GF-D8 (cell line): ENCODE data around the gene CLASP1.

Experiments used
- DNase-seq: peaks from one replicate; lab custom pipeline; 2025; lab: John Stamatoyannopoulos, UW

Gene CLASP1

GRCh38 chr2:121372721-121373353 lies 276.4 kb downstream of the CLASP1 start:
- no peak for DNase-seq

GRCh38 chr2:121372082-121372481 lies 277.2 kb downstream of the CLASP1 start:
- DNase-seq, result no peak

- DNase-seq, result no peak
Measured at GRCh38 chr2:121368836-121369235, 280.4 kb downstream of the CLASP1 start.

GRCh38 chr2:121368155-121368554 lies 281.1 kb downstream of the CLASP1 start:
- DNase-seq, result no peak

GRCh38 chr2:121367246-121367900 lies 281.9 kb downstream of the CLASP1 start:
- DNase-seq, result no peak

- no peak for DNase-seq
Measured at GRCh38 chr2:121366040-121366439, 283.2 kb downstream of the CLASP1 start.

- DNase-seq, result no peak
Measured at GRCh38 chr2:121365061-121365460, 284.2 kb downstream of the CLASP1 start.

GRCh38 chr2:121363632-121364420 lies 285.4 kb downstream of the CLASP1 start:
- no peak for DNase-seq

GRCh38 chr2:121362774-121363173 lies 286.5 kb downstream of the CLASP1 start:
- DNase-seq, result no peak

GRCh38 chr2:121362226-121362625 lies 287.0 kb downstream of the CLASP1 start:
- no peak for DNase-seq

GRCh38 chr2:121360566-121361300 lies 288.5 kb downstream of the CLASP1 start:
- no peak for DNase-seq

GRCh38 chr2:121359716-121360565 lies 289.3 kb downstream of the CLASP1 start:
- no peak for DNase-seq

- no peak for DNase-seq
Measured at GRCh38 chr2:121359170-121359569, 290.1 kb downstream of the CLASP1 start.

GRCh38 chr2:121358291-121358690 lies 291.0 kb downstream of the CLASP1 start:
- no peak for DNase-seq

- no peak for DNase-seq
Measured at GRCh38 chr2:121356058-121356640, 293.1 kb downstream of the CLASP1 start.

GRCh38 chr2:121355488-121355887 lies 293.8 kb downstream of the CLASP1 start:
- no peak for DNase-seq

GRCh38 chr2:121351521-121352318 lies 297.5 kb downstream of the CLASP1 start:
- no peak for DNase-seq

GRCh38 chr2:121350890-121351289 lies 298.4 kb downstream of the CLASP1 start:
- DNase-seq, result no peak

- no peak for DNase-seq
Measured at GRCh38 chr2:121350402-121350775, 298.9 kb downstream of the CLASP1 start.

GRCh38 chr2:121349721-121350401 lies 299.4 kb downstream of the CLASP1 start:
- DNase-seq, result no peak
